HG03135 (cell line): ENCODE measurements around the gene BCL2L2.

Experiments used
- ATAC-seq: cut with Tn5 transposase; IDR thresholded peaks from one replicate; pipeline ENCODE4 v1.9.1; 2021; ENCODE audit warnings: mild to moderate bottlenecking, moderate library complexity; ENCODE audit not compliant: unreplicated experiment

BCL2L2 gene

GRCh38 chr14:23352506-23353432 is 46.1 kb downstream of the BCL2L2 start, which contains the start of gene SLC22A17:
SLC22A17 (minus strand) TSS chr14:23352887.
- no peak for ATAC-seq

GRCh38 chr14:23353433-23353780 is 46.8 kb downstream of the BCL2L2 start:
- ATAC-seq: no peak

- ATAC-seq: no peak
Observed at GRCh38 chr14:23354990-23355389, 48.4 kb downstream of the BCL2L2 start.

GRCh38 chr14:23355871-23356435 is 49.3 kb downstream of the BCL2L2 start:
- no peak for ATAC-seq

GRCh38 chr14:23356662-23357061 is 50.0 kb downstream of the BCL2L2 start:
- ATAC-seq: no peak

- ATAC-seq: no peak
Observed at GRCh38 chr14:23357261-23357660, 50.6 kb downstream of the BCL2L2 start.

- no peak for ATAC-seq
Observed at GRCh38 chr14:23358042-23358441, 51.4 kb downstream of the BCL2L2 start.

- ATAC-seq: no peak
Observed at GRCh38 chr14:23358553-23359166, 52.0 kb downstream of the BCL2L2 start.

GRCh38 chr14:23359167-23359626 is 52.6 kb downstream of the BCL2L2 start:
- ATAC-seq: no peak

GRCh38 chr14:23359722-23360447 is 53.3 kb downstream of the BCL2L2 start:
- ATAC-seq: no peak

GRCh38 chr14:23360496-23360895 is 53.9 kb downstream of the BCL2L2 start:
- ATAC-seq: no peak

- ATAC-seq: no peak
Observed at GRCh38 chr14:23361320-23361719, 54.7 kb downstream of the BCL2L2 start.
